ENCODE measurements around the gene POLK.

POLK gene

DNA sequence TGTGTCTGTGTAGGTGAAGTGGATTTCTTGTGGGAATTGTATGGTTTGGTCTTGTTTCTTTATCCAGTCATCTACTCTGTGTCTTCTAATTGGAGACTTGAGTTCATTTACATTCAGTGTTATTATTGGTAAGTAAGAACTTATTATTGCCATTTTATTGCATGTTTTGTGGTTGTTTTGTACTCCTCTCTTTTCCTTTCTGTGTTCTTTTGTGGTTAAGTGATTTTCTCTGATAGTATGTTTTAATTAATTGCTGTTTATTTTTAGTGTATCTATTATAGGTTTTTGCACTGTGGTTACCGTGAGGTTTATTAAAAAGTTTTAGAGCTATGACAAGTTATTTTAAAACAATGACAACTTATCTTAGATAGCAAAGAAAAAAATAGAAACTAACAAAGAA, 8.1 kb downstream of the POLK start:
- peaks cover 20% of the 10 kb centered on the region for H3K4me1 ChIP-seq (ENCODE audit: low read depth, poor library complexity, severe bottlenecking)
- H4K20me1 ChIP-seq (ENCODE audit: insufficient read depth): no peaks in the 10 kb centered on the region
- H3K36me3 ChIP-seq (ENCODE audit: insufficient read depth): no peaks in the 10 kb centered on the region
- no peak overlapping the region for H3K4me2 ChIP-seq
- H3K79me2 ChIP-seq (ENCODE audit: insufficient read depth, low read depth): peaks cover 71% of the 10 kb centered on the region; the same call in 1 of the 2 replicates
- no peak overlapping the region for H2AFZ ChIP-seq (ENCODE audit: low read depth)
- TF ChIP-seq, protein P1, sequence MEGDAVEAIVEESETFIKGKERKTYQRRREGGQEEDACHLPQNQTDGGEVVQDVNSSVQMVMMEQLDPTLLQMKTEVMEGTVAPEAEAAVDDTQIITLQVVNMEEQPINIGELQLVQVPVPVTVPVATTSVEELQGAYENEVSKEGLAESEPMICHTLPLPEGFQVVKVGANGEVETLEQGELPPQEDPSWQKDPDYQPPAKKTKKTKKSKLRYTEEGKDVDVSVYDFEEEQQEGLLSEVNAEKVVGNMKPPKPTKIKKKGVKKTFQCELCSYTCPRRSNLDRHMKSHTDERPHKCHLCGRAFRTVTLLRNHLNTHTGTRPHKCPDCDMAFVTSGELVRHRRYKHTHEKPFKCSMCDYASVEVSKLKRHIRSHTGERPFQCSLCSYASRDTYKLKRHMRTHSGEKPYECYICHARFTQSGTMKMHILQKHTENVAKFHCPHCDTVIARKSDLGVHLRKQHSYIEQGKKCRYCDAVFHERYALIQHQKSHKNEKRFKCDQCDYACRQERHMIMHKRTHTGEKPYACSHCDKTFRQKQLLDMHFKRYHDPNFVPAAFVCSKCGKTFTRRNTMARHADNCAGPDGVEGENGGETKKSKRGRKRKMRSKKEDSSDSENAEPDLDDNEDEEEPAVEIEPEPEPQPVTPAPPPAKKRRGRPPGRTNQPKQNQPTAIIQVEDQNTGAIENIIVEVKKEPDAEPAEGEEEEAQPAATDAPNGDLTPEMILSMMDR (conservative IDR thresholded peaks at IDR 0.05; ENCODE audit: low read depth, low read length): no peak
- no peaks in the 10 kb centered on the region for H3K27me3 ChIP-seq (ENCODE audit: insufficient read depth, low read depth)
- H3K9ac ChIP-seq: no peak overlapping the region
- no peak overlapping the region for H3K4me3 ChIP-seq (IDR thresholded peaks at IDR 0.05; ENCODE audit: insufficient read depth, low read depth, low read length)
- no peak overlapping the region for H3K27ac ChIP-seq

DNA sequence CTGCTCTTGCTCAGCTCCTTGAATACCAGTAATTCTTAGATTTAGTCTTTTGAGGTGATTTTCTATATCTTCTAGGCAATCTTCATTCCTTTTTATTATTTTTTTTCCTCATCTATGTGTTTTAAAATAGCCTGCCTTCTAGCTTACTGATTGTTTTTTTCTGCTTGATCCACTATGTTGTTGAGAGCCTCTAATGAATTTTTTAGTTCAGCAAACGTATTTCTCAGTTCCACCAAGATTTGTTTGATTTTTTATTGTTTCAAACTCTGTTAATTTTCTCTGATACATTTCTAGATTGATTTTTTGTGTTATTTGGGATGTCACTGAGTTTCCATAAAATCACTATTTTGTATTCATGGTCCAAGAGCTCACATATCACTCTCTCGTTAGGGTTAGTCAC, 9.5 kb downstream of the POLK start:
- Histone ChIP-seq H3K4me2 (no peak overlapping the region), H3K4me1 (ENCODE audit: low read depth, poor library complexity, severe bottlenecking) (peaks cover 20% of the 10 kb centered on the region), H2AFZ (ENCODE audit: low read depth) (no peak overlapping the region), H3K27me3 (ENCODE audit: insufficient read depth, low read depth) (no peaks in the 10 kb centered on the region), H3K27ac (no peak overlapping the region), H3K4me3 (IDR thresholded peaks at IDR 0.05; ENCODE audit: insufficient read depth, low read depth, low read length) (no peak overlapping the region), H3K79me2 (ENCODE audit: insufficient read depth, low read depth) (peaks cover 59% of the 10 kb centered on the region; the same call in 1 of the 2 replicates), H4K20me1 (ENCODE audit: insufficient read depth) (no peaks in the 10 kb centered on the region), H3K36me3 (ENCODE audit: insufficient read depth) (no peaks in the 10 kb centered on the region), H3K9ac (no peak overlapping the region)
- TF ChIP-seq, protein P1 (conservative IDR thresholded peaks at IDR 0.05; ENCODE audit: low read depth, low read length): no peak

DNA sequence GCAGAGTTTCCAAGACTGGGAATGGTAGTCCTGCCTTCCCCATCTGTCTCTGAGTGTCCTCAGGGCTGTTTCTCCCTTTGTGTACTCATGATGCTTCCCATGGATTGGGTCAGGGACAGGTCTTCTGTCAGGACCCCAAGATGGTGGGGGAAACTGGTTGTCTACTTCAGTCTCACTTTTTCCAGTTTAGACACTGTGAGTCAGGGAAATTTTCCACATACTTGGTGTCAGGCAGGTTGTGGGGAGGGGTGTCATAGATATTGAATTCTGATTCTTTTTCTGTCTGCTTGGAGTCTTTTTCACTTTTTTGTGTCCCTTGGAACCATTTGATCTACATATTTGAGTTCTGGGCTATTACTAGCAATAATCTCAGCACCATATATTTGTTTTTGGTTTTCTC, 10.3 kb downstream of the POLK start:
- H3K9ac ChIP-seq: no peak overlapping the region
- no peak overlapping the region for H2AFZ ChIP-seq (ENCODE audit: low read depth)
- no peak overlapping the region for H3K4me3 ChIP-seq (IDR thresholded peaks at IDR 0.05; ENCODE audit: insufficient read depth, low read depth, low read length)
- H3K27me3 ChIP-seq (ENCODE audit: insufficient read depth, low read depth): no peaks in the 10 kb centered on the region
- H3K36me3 ChIP-seq (ENCODE audit: insufficient read depth): no peaks in the 10 kb centered on the region
- H3K4me2 ChIP-seq: no peak overlapping the region
- H4K20me1 ChIP-seq (ENCODE audit: insufficient read depth): no peaks in the 10 kb centered on the region
- TF ChIP-seq, protein P1 (conservative IDR thresholded peaks at IDR 0.05; ENCODE audit: low read depth, low read length): no peak
- no peak overlapping the region for H3K27ac ChIP-seq
- H3K4me1 ChIP-seq (ENCODE audit: low read depth, poor library complexity, severe bottlenecking): peaks cover 20% of the 10 kb centered on the region
- H3K79me2 ChIP-seq (ENCODE audit: insufficient read depth, low read depth): peaks cover 53% of the 10 kb centered on the region; the same call in 1 of the 2 replicates

DNA sequence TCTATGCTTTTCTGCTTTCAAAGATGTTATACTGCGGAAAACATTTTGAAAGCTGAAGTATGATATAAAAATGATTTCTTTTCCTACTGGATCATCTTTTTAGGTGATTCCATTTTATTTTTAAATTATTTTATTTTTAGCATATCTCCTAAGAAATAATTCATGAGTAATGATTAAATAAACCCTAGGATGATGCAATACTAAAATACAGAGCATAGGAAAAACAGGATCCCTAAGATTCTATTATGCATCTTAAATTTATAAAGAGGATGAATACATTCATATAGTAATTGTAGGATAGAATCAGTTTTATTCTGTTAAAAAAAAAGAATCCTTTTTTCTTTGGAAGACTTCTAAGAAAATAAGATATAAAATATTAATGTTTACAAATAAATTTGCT, 10.9 kb downstream of the POLK start:
- peaks cover 20% of the 10 kb centered on the region for H3K4me1 ChIP-seq (ENCODE audit: low read depth, poor library complexity, severe bottlenecking)
- no peak overlapping the region for H2AFZ ChIP-seq (ENCODE audit: low read depth)
- no peaks in the 10 kb centered on the region for H3K27me3 ChIP-seq (ENCODE audit: insufficient read depth, low read depth)
- no peak overlapping the region for H3K9ac ChIP-seq
- no peak overlapping the region for H3K4me3 ChIP-seq (IDR thresholded peaks at IDR 0.05; ENCODE audit: insufficient read depth, low read depth, low read length)
- H4K20me1 ChIP-seq (ENCODE audit: insufficient read depth): no peaks in the 10 kb centered on the region
- TF ChIP-seq, protein P1 (conservative IDR thresholded peaks at IDR 0.05; ENCODE audit: low read depth, low read length): no peak
- no peak overlapping the region for H3K4me2 ChIP-seq
- H3K36me3 ChIP-seq (ENCODE audit: insufficient read depth): no peaks in the 10 kb centered on the region
- peaks cover 50% of the 10 kb centered on the region; the same call in 1 of the 2 replicates for H3K79me2 ChIP-seq (ENCODE audit: insufficient read depth, low read depth)
- no peak overlapping the region for H3K27ac ChIP-seq

Data from KMS-11 (cell line).